Neural cell (in vitro differentiated cells): ENCODE results near the gene KIF5B.

ENCODE experiments used
- EP300 ChIP-seq: fragments of 450-650 bp; conservative IDR thresholded peaks from 2 replicates; pipeline ENCODE4 v1.6.1; 2014; ENCODE audit warnings: antibody characterized with exemption, mild to moderate bottlenecking, moderate library complexity; ENCODE audit not compliant: poor library complexity, severe bottlenecking
- EZH2 ChIP-seq: fragments of 200-600, 300-800 bp; shearing (Covaris generic), sonication (generic); IDR thresholded peaks from 2 replicates; pipeline ENCODE4 v1.6.1; 2014; ENCODE audit warnings: antibody characterized with exemption, low read length, borderline replicate concordance, mild to moderate bottlenecking; ENCODE audit not compliant: insufficient read depth, poor library complexity, severe bottlenecking
- POLR2AphosphoS5 ChIP-seq: IDR thresholded peaks from 2 replicates; pipeline ENCODE4 v1.6.1; 2012
- RAD21 ChIP-seq: fragments of 450-650 bp; conservative IDR thresholded peaks from 2 replicates; pipeline ENCODE4 v1.6.1; 2014; ENCODE audit warnings: antibody characterized with exemption, mild to moderate bottlenecking, moderate library complexity
- SMC3 ChIP-seq: fragments of 450-650 bp; conservative IDR thresholded peaks from 2 replicates; pipeline ENCODE4 v1.6.1; 2014; ENCODE audit warnings: antibody characterized with exemption, mild to moderate bottlenecking, moderate library complexity; ENCODE audit not compliant: poor library complexity
- TAF1 ChIP-seq: IDR thresholded peaks from 2 replicates; pipeline ENCODE4 v1.6.1; 2012; ENCODE audit warnings: low read depth
- TF ChIP-seq, protein P1 (sequence below): fragments of 450-650 bp; IDR thresholded peaks from 2 replicates; pipeline ENCODE4 v1.5.1; 2014; ENCODE audit warnings: antibody characterized with exemption, mild to moderate bottlenecking, moderate library complexity; ENCODE audit not compliant: poor library complexity, severe bottlenecking

GRCh38 chr10:32059472-32059871 lies 3.2 kb upstream of the KIF5B start:
- TF ChIP-seq, protein P1, sequence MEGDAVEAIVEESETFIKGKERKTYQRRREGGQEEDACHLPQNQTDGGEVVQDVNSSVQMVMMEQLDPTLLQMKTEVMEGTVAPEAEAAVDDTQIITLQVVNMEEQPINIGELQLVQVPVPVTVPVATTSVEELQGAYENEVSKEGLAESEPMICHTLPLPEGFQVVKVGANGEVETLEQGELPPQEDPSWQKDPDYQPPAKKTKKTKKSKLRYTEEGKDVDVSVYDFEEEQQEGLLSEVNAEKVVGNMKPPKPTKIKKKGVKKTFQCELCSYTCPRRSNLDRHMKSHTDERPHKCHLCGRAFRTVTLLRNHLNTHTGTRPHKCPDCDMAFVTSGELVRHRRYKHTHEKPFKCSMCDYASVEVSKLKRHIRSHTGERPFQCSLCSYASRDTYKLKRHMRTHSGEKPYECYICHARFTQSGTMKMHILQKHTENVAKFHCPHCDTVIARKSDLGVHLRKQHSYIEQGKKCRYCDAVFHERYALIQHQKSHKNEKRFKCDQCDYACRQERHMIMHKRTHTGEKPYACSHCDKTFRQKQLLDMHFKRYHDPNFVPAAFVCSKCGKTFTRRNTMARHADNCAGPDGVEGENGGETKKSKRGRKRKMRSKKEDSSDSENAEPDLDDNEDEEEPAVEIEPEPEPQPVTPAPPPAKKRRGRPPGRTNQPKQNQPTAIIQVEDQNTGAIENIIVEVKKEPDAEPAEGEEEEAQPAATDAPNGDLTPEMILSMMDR = no peak
- TF ChIP-seq EZH2 (no peak), EP300 (no peak), POLR2AphosphoS5 (no peak), RAD21 (no peak), SMC3 (no peak), TAF1 (no peak)
